Dermis microvascular lymphatic vessel endothelial cell (primary cell): ENCODE measurements around the gene PARP12. TPM values are rescaled to one million over a fixed set of nuclear protein-coding genes. Genes with fewer than 3 reads are reported as not detected.
"Not testable (repeated sequence)": the region's sequence is repeated elsewhere in the genome, so short reads cannot be mapped to it uniquely, and the experiment has no call there.

Source experiments
- DNase-seq, 2 donors: peaks; one replicate each; pipeline versions ENCODE4 v3.0.0 to v3.0.0-alpha.2; 2010; ENCODE audit warnings: low read depth in 2 of 2
- total RNA-seq: library from RNA; depleted of rRNA; stranded (reverse); fragments of >200 nt; gene quantifications from 2 replicates; pipeline ENCODE4 v1.2.1, GENCODE V29; 2014

Gene PARP12
- total RNA-seq, result 57.0 and 75.4 TPM in 2 replicates

GRCh38 chr7:140062528-140063299, at the start of gene PARP12:
TSS of gene PARP12 (minus strand) at chr7:140062951. CDS start at chr7:140062847, 104 bp downstream.
- peak; percentile 64 to 86 for DNase-seq

GRCh38 chr7:140108777-140109176, 46.0 kb upstream of the PARP12 start:
- DNase-seq, result not testable (repeated sequence)

- no peak for DNase-seq
These were observed 33.7 kb upstream of the PARP12 start for GRCh38 chr7:140096459-140096858.

GRCh38 chr7:140093375-140093774, 30.6 kb upstream of the PARP12 start:
- DNase-seq, result no peak

GRCh38 chr7:140085447-140085846, 22.7 kb upstream of the PARP12 start:
- DNase-seq, result peak in 1 of 2 donors; percentile 8

- DNase-seq, result peak in 1 of 2 donors; percentile 33
These were observed 22.2 kb upstream of the PARP12 start for GRCh38 chr7:140084972-140085371.

- no peak for DNase-seq
These were observed 21.4 kb upstream of the PARP12 start for GRCh38 chr7:140084142-140084655.

- no peak for DNase-seq
These were observed 20.0 kb upstream of the PARP12 start for GRCh38 chr7:140082770-140083169.

GRCh38 chr7:140081774-140082425, 19.1 kb upstream of the PARP12 start:
- DNase-seq, result no peak

- no peak for DNase-seq
These were observed 18.2 kb upstream of the PARP12 start for GRCh38 chr7:140080919-140081318.

- peak in 1 of 2 donors; percentile 24 for DNase-seq
These were observed 16.4 kb upstream of the PARP12 start for GRCh38 chr7:140079121-140079536.

GRCh38 chr7:140078392-140078791, 15.6 kb upstream of the PARP12 start:
- DNase-seq, result no peak

GRCh38 chr7:140074780-140075179, 12.0 kb upstream of the PARP12 start:
- no peak for DNase-seq

GRCh38 chr7:140070546-140070945, 7.8 kb upstream of the PARP12 start:
- DNase-seq, result no peak

- DNase-seq, result no peak
These were observed 6.7 kb upstream of the PARP12 start for GRCh38 chr7:140069298-140069949.

- no peak for DNase-seq
These were observed 5.3 kb upstream of the PARP12 start for GRCh38 chr7:140068033-140068432.

GRCh38 chr7:140067052-140067451, 4.3 kb upstream of the PARP12 start:
- no peak for DNase-seq

GRCh38 chr7:140062118-140062527, 628 bp downstream of the PARP12 start:
- peak in 1 of 2 donors; percentile 44 for DNase-seq

- peak in 1 of 2 donors; percentile 25 for DNase-seq
These were observed 1.2 kb downstream of the PARP12 start for GRCh38 chr7:140061607-140061930.

- peak; percentile 76 to 87 for DNase-seq
These were observed 1.8 kb downstream of the PARP12 start for GRCh38 chr7:140060788-140061606.

- peak in 1 of 2 donors; percentile 34 for DNase-seq
These were observed 2.5 kb downstream of the PARP12 start for GRCh38 chr7:140060243-140060630.
